ENCODE data around the gene ARGLU1. TPM values are rescaled to one million over a fixed set of nuclear protein-coding genes. Genes with fewer than 3 reads are reported as not detected.
"Not testable (repeated sequence)": the region's sequence is repeated elsewhere in the genome, so short reads cannot be mapped to it uniquely, and the experiment has no call there.

The ARGLU1 gene
- total and polyA plus RNA-seq, 2 experiments from 2014 or later: 146 to 173 TPM

DNA sequence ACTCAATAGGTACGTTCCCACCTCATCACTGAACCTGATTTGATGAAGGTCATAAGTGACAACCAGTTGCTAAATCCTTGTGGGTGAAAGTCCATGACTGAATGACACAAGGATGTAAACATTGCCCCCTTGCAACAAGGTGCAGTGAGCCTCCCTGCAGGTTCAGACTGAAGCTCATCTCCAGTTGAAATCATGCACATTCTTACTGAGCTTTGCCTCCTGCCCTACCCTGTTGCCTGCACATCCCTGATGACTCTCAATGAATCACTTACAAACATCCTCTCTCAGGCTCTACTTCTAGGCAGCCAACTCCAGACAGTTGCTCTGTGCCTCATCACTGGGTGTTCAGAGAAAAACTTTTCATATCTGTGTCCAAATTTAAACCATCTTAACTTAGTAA, 42.5 kb upstream of the ARGLU1 start:
- Histone ChIP-seq H3K27ac (no peak overlapping the region), H3K9me3 (ENCODE audit: low read depth) (no peaks in the 10 kb centered on the region), H3K27me3 (no peaks in the 10 kb centered on the region), H3K4me1 (ENCODE audit: low read depth) (no peaks in the 10 kb centered on the region), H3K4me3 (no peak overlapping the region), H3K36me3 (no peaks in the 10 kb centered on the region)
- peak in 1 of 2 donors; percentile 20 for DNase-seq (ENCODE audit: low read depth in 1 of 2, low spot score in 1 of 2)
- TF ChIP-seq, protein P1, sequence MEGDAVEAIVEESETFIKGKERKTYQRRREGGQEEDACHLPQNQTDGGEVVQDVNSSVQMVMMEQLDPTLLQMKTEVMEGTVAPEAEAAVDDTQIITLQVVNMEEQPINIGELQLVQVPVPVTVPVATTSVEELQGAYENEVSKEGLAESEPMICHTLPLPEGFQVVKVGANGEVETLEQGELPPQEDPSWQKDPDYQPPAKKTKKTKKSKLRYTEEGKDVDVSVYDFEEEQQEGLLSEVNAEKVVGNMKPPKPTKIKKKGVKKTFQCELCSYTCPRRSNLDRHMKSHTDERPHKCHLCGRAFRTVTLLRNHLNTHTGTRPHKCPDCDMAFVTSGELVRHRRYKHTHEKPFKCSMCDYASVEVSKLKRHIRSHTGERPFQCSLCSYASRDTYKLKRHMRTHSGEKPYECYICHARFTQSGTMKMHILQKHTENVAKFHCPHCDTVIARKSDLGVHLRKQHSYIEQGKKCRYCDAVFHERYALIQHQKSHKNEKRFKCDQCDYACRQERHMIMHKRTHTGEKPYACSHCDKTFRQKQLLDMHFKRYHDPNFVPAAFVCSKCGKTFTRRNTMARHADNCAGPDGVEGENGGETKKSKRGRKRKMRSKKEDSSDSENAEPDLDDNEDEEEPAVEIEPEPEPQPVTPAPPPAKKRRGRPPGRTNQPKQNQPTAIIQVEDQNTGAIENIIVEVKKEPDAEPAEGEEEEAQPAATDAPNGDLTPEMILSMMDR (IDR thresholded peaks at IDR 0.05; ENCODE audit: low read depth, low read length): no peak

DNA sequence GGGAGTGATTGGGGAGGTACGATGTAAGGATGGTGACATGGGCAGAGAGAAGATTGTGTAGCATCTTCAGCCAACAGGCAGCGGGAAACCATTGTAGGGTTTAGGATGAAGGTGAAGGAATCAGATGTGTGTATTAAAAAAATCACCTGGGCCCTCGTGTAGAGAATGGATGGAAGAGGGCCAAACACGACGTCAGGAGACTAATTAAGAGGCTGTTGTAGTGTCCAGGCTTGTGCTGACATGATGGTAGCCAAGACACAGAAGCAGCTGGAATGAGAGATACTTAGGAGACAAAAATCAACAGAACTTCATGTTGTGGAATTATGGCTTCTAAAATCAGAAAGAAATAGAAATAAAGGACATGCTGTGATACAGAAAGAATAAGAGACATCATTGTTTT, 41.2 kb upstream of the ARGLU1 start:
- Histone ChIP-seq H3K9me3 (ENCODE audit: low read depth) (no peaks in the 10 kb centered on the region), H3K4me3 (no peak overlapping the region), H3K27ac (no peak overlapping the region), H3K4me1 (ENCODE audit: low read depth) (no peaks in the 10 kb centered on the region), H3K36me3 (no peaks in the 10 kb centered on the region), H3K27me3 (no peaks in the 10 kb centered on the region)
- DNase-seq (ENCODE audit: low read depth in 1 of 2, low spot score in 1 of 2): no peak
- TF ChIP-seq, protein P1 (IDR thresholded peaks at IDR 0.05; ENCODE audit: low read depth, low read length): no peak

DNA sequence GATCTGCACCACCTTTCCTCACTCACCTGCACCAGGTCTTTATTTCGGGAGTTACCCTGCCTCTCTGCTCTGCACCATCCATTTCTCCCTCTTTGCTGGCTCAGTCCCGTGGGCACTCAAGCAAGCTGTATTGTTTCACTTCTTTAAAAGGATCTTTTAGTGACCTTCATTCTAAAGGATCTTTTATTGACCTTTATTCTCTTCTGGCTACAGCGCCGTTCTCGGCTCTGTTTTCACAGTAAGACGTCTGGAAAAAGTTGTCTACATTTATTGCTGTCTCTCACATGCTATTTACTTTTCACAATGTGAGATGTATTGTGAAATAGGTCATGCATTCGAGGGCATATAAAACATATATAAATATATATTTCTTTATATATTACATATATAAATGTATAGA, 35.6 kb upstream of the ARGLU1 start:
- H3K9me3 ChIP-seq (ENCODE audit: low read depth): no peaks in the 10 kb centered on the region
- no peak for DNase-seq (ENCODE audit: low read depth in 1 of 2, low spot score in 1 of 2)
- TF ChIP-seq, protein P1 (IDR thresholded peaks at IDR 0.05; ENCODE audit: low read depth, low read length): no peak

GRCh38 chr13:106602178-106602577, 34.2 kb upstream of the ARGLU1 start:
- Histone ChIP-seq H3K4me3 (no peak overlapping the region), H3K27ac (no peak overlapping the region), H3K27me3 (no peaks in the 10 kb centered on the region), H3K36me3 (no peaks in the 10 kb centered on the region), H3K9me3 (ENCODE audit: low read depth) (no peaks in the 10 kb centered on the region), H3K4me1 (ENCODE audit: low read depth) (no peaks in the 10 kb centered on the region)
- no peak for DNase-seq (ENCODE audit: low read depth in 1 of 2, low spot score in 1 of 2)
- TF ChIP-seq, protein P1 (IDR thresholded peaks at IDR 0.05; ENCODE audit: low read depth, low read length): no peak

More for the DNA sequence above, 35.6 kb upstream of the ARGLU1 start:
- H3K36me3 ChIP-seq: no peaks in the 10 kb centered on the region
- H3K27ac ChIP-seq: no peak overlapping the region
- H3K4me3 ChIP-seq: no peak overlapping the region
- H3K4me1 ChIP-seq (ENCODE audit: low read depth): no peaks in the 10 kb centered on the region
- no peaks in the 10 kb centered on the region for H3K27me3 ChIP-seq

DNA sequence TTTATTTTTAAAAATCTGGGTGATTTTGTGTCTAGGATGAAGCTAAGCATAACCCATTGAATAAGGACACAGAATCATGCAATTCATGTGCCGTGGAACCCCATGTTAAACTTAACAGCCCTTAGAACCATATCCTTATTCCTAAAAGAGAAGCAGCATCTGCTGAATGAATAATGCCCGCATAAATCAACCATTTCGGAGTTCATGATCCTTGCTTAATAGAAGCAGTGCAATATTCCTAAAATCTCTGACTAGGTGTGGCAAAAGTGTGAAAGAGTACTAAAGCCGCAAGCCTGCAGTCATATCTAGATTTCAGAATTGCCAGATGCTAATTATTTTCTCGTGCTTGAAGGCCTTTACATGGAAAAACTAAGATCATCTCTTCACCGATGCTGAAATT, 33.6 kb upstream of the ARGLU1 start:
- no peaks in the 10 kb centered on the region for H3K27me3 ChIP-seq
- no peaks in the 10 kb centered on the region for H3K36me3 ChIP-seq
- H3K27ac ChIP-seq: no peak overlapping the region

GRCh38 chr13:106600798-106601135, 32.8 kb upstream of the ARGLU1 start:
- not testable (repeated sequence) for H3K9me3 ChIP-seq (ENCODE audit: low read depth); H3K36me3 ChIP-seq; H3K4me3 ChIP-seq; H3K4me1 ChIP-seq (ENCODE audit: low read depth); H3K27ac ChIP-seq; DNase-seq (ENCODE audit: low read depth in 1 of 2, low spot score in 1 of 2); H3K27me3 ChIP-seq

More for the DNA sequence above, 33.6 kb upstream of the ARGLU1 start:
- no peaks in the 10 kb centered on the region for H3K9me3 ChIP-seq (ENCODE audit: low read depth)
- no peak overlapping the region for H3K4me3 ChIP-seq
- DNase-seq (ENCODE audit: low read depth in 1 of 2, low spot score in 1 of 2): no peak
- no peaks in the 10 kb centered on the region for H3K4me1 ChIP-seq (ENCODE audit: low read depth)
- TF ChIP-seq, protein P1 (IDR thresholded peaks at IDR 0.05; ENCODE audit: low read depth, low read length): no peak

Data from cardiac muscle cell (in vitro differentiated cells and primary cell).